Measurements from ENCODE around the gene ZNF106.
A peak's percentile ranks its signal among the peaks of the same experiment; 100 is the strongest.

The ZNF106 gene

DNA sequence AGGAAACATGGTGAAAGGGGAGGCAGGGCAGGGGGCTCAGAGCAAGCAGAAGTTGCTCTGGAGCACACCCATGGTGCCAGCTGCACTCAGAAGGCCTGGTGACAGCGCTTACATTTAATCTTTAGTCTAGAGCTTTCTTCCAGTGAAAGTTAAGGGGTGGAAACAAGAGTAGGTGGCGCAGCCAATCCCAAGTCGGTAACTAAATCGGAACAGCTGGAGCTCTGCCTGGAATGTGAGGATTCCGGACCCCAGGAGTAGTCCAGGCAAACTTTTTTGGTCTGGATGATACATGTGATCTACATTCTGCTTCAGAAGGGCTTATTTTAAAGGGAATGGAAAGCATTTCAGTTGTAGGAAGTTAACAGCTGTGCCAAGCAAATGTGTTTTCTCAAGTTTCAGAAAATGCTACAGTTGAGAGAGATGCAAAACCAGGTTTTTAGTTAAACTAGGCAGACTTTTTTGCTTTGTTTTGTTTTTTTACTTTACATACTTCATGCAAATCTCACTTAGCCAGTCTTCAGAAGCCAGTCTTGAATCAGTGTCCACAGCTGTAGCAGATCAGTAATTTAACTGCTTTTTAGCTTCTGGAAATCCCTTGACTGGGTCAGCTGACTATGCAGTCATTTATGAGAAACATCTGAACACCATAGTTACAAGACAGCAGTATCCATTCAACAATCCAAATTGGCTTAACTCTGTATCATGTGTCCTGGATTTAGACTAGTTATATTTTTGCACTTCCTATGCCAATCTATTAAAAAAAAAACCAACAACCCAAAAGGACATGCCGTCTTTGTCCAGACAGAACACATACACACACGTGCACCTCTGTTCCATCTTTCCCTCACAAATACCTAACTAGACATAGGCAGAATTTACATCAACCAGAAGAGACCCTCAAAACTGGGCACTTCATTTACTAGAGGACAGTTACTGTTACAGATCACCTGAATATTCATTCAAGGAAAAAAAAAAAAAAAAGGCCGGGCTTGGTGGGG, 33.2 kb downstream of the ZNF106 start:
- no peak for DNase-seq (ENCODE audit: low spot score in 2 of 2)
- peak overlapping the region; percentile 9 for H3K27ac Mint-ChIP-seq (ENCODE audit: low read depth)
- H3K36me3 Mint-ChIP-seq (ENCODE audit: insufficient read depth): peaks cover 6% of the 10 kb centered on the region
- H3K9me3 Mint-ChIP-seq: no peaks in the 10 kb centered on the region
- H3K4me3 Mint-ChIP-seq: no peak overlapping the region
- peaks cover 11% of the 10 kb centered on the region for H3K4me1 Mint-ChIP-seq
- no peak for ATAC-seq (replicated peaks; ENCODE audit: extremely low read depth, poor library complexity, severe bottlenecking)
- no peaks in the 10 kb centered on the region for H3K27me3 Mint-ChIP-seq

DNA sequence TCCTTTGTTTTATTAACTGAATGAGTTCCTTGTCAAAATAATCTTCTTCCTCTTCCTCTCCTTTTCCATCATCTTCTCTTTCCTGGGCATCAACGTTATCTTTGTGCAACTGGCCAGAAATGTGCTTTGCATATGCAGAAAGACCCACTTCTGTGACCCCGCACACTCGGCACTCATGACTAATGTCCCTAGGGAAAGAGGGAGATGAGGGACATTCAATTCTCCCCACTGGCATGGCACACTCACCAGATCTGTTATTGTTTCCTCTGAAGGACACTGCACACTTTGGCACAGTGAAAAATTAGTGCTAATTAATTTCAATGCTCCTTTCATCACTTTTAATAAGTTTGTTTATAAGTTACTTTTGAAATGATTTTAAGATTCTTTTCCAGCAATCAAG, 34.0 kb downstream of the ZNF106 start:
- ATAC-seq (replicated peaks; ENCODE audit: extremely low read depth, poor library complexity, severe bottlenecking) (no peak), DNase-seq (ENCODE audit: low spot score in 2 of 2) (no peak)
- Mint-ChIP-seq H3K36me3 (ENCODE audit: insufficient read depth) (peaks cover 6% of the 10 kb centered on the region), H3K4me3 (no peak overlapping the region), H3K27ac (ENCODE audit: low read depth) (peak overlapping the region; percentile 9), H3K27me3 (no peaks in the 10 kb centered on the region), H3K9me3 (no peaks in the 10 kb centered on the region), H3K4me1 (peaks cover 11% of the 10 kb centered on the region)

DNA sequence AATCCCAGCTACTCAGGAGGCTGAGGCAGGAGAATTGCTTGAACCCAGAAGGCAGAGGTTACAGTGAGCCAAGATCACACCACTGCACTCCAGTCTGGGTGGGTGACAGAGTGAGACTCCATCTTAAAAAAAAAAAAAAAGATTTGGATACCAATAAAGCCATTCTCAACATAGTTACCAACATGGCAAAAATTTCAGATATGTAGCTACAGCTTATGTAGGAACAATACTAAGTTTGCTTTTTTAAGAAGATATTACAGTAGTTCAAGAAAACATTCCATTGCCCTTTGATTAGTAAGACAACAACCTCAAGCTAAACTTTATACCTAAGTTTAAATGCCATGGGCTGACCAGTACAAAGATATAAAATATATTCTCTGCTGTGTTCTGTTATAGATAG, 34.4 kb downstream of the ZNF106 start:
- H3K27ac Mint-ChIP-seq (ENCODE audit: low read depth): peak overlapping the region; percentile 9
- H3K9me3 Mint-ChIP-seq: no peaks in the 10 kb centered on the region
- ATAC-seq (replicated peaks; ENCODE audit: extremely low read depth, poor library complexity, severe bottlenecking) (no peak), DNase-seq (ENCODE audit: low spot score in 2 of 2) (no peak)
- peaks cover 9% of the 10 kb centered on the region for H3K36me3 Mint-ChIP-seq (ENCODE audit: insufficient read depth)
- H3K4me3 Mint-ChIP-seq: no peak overlapping the region
- H3K4me1 Mint-ChIP-seq: peaks cover 10% of the 10 kb centered on the region
- no peaks in the 10 kb centered on the region for H3K27me3 Mint-ChIP-seq

DNA sequence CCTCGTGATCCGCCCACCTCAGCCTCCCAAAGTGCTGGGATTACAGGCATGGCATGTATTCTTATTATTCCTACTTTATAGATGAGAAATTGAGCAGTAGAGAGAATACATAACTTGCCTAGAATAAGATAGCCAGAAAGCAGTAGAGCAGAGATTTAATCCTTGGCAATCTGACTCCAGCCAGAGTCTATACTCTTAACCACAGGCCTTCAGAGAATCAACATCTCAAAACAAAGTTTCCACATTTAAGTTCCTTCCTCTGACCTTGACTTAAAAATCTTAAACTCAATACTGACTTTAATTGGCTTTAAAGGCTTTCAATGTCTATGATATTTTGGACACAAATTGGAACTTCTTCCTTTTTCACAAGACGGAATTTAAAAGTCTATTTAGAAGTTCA, 37.1 kb downstream of the ZNF106 start:
- Mint-ChIP-seq H3K9me3 (no peaks in the 10 kb centered on the region), H3K4me3 (no peak overlapping the region), H3K36me3 (ENCODE audit: insufficient read depth) (peaks cover 20% of the 10 kb centered on the region), H3K4me1 (no peaks in the 10 kb centered on the region), H3K27me3 (no peaks in the 10 kb centered on the region), H3K27ac (ENCODE audit: low read depth) (no peak overlapping the region)
- no peak for ATAC-seq (replicated peaks; ENCODE audit: extremely low read depth, poor library complexity, severe bottlenecking)
- DNase-seq (ENCODE audit: low spot score in 2 of 2): no peak

DNA sequence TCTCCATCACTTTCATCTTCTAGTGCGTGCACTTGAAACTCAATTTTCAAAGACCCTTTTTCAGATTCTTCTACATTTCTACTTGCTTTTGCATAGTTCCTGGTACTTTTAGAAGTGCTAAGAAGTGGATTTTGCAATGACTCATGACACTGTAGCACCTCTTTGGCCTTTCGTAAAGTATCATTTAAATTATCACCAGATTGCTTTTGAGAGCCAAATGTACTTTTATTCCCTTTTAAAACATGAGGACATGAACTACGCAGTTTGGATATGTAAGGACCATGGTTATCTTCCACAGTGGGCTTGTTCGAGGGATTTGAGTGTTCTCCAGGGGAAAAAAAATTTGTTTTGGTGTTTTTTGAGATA, 40.5 kb downstream of the ZNF106 start:
- Mint-ChIP-seq H3K9me3 (no peaks in the 10 kb centered on the region), H3K27me3 (no peaks in the 10 kb centered on the region), H3K36me3 (ENCODE audit: insufficient read depth) (peaks cover 32% of the 10 kb centered on the region), H3K4me1 (no peaks in the 10 kb centered on the region), H3K27ac (ENCODE audit: low read depth) (no peak overlapping the region), H3K4me3 (no peak overlapping the region)
- ATAC-seq (replicated peaks; ENCODE audit: extremely low read depth, poor library complexity, severe bottlenecking) (no peak), DNase-seq (ENCODE audit: low spot score in 2 of 2) (no peak)

DNA sequence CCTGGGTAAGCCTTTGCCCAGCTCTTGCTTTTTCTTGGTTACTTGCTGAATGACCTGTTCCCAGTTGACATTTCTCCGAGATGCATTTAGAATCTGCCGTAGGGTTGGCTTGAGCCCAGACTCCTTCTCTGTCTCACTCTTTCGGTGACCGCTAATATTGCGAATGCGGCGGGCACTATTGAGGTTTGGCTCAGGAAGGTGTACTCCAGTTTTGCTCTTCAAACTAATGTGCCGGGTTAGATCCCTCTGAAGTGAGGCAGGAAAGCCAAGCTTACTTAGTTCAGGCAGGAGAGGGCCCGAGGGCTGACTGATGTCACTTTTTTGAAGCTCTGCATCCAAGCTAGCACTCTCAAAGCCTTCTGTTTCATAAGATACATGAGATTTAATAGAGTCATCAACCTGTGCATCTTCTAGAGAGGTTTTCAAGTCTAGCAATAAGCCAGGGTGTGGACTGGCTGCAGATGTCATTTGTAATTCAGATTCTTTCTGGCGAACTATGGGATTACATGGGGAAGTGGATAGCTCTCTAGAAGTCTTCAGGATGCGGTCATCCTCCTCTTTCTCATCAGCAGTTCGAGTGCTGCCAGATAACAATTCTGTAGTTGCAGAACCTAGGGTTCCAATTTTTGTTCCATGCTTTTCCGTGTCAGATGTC, 41.0 kb downstream of the ZNF106 start:
- H3K4me1 Mint-ChIP-seq: no peaks in the 10 kb centered on the region
- no peak for DNase-seq (ENCODE audit: low spot score in 2 of 2)
- no peak overlapping the region for H3K27ac Mint-ChIP-seq (ENCODE audit: low read depth)
- H3K9me3 Mint-ChIP-seq: no peaks in the 10 kb centered on the region
- H3K36me3 Mint-ChIP-seq (ENCODE audit: insufficient read depth): peaks cover 35% of the 10 kb centered on the region
- no peaks in the 10 kb centered on the region for H3K27me3 Mint-ChIP-seq
- no peak for ATAC-seq (replicated peaks; ENCODE audit: extremely low read depth, poor library complexity, severe bottlenecking)
- H3K4me3 Mint-ChIP-seq: no peak overlapping the region

DNA sequence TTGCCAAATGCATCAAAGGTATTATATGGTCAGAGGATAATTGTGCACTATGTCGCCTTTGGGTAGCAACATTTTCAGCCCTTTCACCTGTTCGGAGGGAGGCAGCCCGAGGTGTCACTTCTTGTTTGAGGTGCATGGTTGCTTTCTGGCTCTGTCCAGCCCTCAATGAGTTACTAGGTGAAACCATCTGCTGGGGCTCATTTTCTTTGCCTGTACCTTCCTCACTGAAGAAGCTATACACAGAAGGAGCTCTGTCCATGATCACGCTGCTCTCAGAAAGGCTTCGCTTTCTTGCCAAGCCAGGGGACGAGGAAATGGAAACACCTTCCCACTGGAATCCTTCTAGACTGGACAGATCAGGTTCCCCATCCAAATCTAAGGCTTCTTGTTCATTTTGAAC, 42.7 kb downstream of the ZNF106 start:
- H3K27ac Mint-ChIP-seq (ENCODE audit: low read depth): no peak overlapping the region
- H3K4me1 Mint-ChIP-seq: no peaks in the 10 kb centered on the region
- no peak for DNase-seq (ENCODE audit: low spot score in 2 of 2)
- H3K27me3 Mint-ChIP-seq: no peaks in the 10 kb centered on the region
- no peak overlapping the region for H3K4me3 Mint-ChIP-seq
- no peak for ATAC-seq (replicated peaks; ENCODE audit: extremely low read depth, poor library complexity, severe bottlenecking)
- peaks cover 40% of the 10 kb centered on the region for H3K36me3 Mint-ChIP-seq (ENCODE audit: insufficient read depth)
- H3K9me3 Mint-ChIP-seq: no peaks in the 10 kb centered on the region

DNA sequence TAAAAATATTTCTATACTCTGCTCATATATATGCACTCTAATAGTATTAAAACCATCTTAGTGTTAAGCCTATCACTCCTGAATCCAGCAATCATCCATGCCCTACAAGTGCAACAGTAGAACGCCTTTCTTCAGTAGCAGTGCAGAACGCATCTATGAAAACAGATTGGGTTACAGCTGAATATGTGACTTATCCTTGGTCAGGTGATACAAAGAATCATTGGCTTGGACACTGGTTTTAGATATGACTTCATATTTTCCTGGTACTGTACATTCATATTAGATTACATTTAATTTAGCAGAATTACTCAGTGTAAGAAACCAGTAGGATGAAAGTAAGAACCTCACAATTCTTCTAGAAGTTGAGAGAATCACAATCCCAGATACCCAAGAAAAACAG, 43.3 kb downstream of the ZNF106 start:
- H3K27ac Mint-ChIP-seq (ENCODE audit: low read depth): no peak overlapping the region

DNA sequence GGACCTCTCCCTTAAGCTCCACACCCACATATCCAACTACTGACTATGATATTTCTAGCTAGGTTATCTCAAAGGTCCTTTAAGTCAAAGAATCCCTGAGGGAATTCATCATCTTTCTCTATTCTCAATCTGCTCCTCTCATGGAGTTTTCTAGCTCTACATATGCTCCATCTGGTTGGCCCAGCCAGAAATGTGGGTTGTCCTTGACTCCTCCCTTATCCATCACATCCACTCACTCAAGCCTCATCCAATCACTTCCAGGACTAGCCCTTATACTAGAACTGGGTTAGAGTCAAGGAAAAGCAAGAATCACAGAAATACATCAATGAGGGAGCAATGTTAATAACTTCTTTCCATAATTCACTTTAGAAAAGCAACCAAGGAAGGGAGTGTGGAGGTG, 45.4 kb downstream of the ZNF106 start:
- no peak for ATAC-seq (replicated peaks; ENCODE audit: extremely low read depth, poor library complexity, severe bottlenecking)
- Mint-ChIP-seq H3K27ac (ENCODE audit: low read depth) (no peak overlapping the region), H3K4me1 (no peaks in the 10 kb centered on the region), H3K36me3 (ENCODE audit: insufficient read depth) (peaks cover 35% of the 10 kb centered on the region), H3K27me3 (no peaks in the 10 kb centered on the region), H3K9me3 (no peaks in the 10 kb centered on the region), H3K4me3 (no peak overlapping the region)
- no peak for DNase-seq (ENCODE audit: low spot score in 2 of 2)

More for the DNA sequence above, 43.3 kb downstream of the ZNF106 start:
- ATAC-seq (replicated peaks; ENCODE audit: extremely low read depth, poor library complexity, severe bottlenecking) (no peak), DNase-seq (ENCODE audit: low spot score in 2 of 2) (no peak)
- Mint-ChIP-seq H3K36me3 (ENCODE audit: insufficient read depth) (peaks cover 40% of the 10 kb centered on the region), H3K4me3 (no peak overlapping the region), H3K27me3 (no peaks in the 10 kb centered on the region), H3K9me3 (no peaks in the 10 kb centered on the region), H3K4me1 (no peaks in the 10 kb centered on the region)

DNA sequence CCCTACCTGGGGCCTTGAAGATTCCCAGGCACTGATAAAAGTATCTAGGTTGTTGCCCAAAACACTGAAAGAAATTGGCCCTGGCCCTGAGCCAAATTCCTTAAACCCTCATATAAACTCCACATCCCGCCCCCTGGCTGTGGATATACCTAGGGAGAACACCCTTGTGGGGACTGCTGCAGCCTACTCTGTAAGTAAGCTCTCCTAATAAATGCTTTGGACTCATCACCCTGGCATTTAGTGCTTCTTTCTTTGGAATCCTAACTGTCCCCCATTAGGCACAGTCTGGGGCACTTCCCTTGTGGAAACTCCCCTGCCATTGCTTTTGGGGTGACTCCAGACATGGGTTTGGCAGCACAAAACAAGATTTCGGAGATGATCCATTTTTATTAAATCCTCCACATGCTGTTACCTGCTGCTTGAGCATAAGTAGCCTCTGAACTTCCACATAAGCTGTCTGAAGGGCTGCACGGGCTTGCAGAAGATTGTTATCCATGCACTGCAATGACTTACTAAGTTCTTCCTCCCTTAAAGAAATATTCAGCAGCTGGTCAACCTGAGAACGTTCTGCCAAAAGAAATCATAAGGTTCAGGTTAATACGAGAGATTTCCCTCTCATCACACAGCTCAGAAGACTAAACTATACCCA, 46.4 kb downstream of the ZNF106 start:
- H3K4me1 Mint-ChIP-seq: no peaks in the 10 kb centered on the region
- H3K27me3 Mint-ChIP-seq: no peaks in the 10 kb centered on the region
- H3K36me3 Mint-ChIP-seq (ENCODE audit: insufficient read depth): peaks cover 32% of the 10 kb centered on the region
- no peak overlapping the region for H3K4me3 Mint-ChIP-seq
- ATAC-seq (replicated peaks; ENCODE audit: extremely low read depth, poor library complexity, severe bottlenecking) (no peak), DNase-seq (ENCODE audit: low spot score in 2 of 2) (no peak)
- H3K27ac Mint-ChIP-seq (ENCODE audit: low read depth): no peak overlapping the region
- H3K9me3 Mint-ChIP-seq: no peaks in the 10 kb centered on the region

DNA sequence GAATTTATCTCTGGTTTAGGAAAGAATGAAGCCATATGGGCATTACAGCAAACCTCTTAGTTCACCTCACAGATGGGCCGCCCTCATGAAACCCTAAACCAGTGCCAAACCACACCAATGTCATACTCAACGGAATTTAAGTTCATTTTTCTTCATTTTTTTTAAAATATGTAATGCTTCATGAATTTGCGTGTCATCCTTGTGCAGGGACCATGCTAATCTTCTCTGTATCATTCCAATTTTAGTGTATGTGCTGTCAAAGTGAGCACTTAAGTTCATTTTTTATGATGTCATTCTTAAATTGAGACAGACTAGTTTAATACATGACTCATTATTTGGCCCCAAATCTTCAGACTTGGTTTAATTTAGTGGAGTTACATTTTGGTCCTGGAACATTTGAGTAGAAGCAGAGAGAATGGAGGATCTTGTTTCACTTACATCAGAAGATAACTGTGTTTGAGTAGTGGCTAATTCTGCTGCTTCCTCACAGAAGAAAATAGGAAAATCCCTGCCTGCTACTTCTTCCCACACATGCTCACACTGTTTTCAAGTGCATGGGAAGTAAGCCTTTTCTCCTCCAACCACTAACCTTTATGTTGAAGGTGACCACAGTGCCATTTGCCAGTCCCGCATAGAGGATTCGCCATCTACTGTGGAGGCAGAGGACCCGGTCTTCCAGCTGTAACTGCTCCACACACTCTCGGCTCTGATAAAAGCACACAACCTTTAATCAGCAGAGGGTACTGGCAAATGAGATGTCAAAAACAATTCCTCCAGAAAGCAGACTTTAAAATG, 63.3 kb downstream of the ZNF106 start:
- ATAC-seq (replicated peaks; ENCODE audit: extremely low read depth, poor library complexity, severe bottlenecking) (no peak), DNase-seq (ENCODE audit: low spot score in 2 of 2) (no peak)
- no peaks in the 10 kb centered on the region for H3K9me3 Mint-ChIP-seq
- no peaks in the 10 kb centered on the region for H3K27me3 Mint-ChIP-seq
- H3K27ac Mint-ChIP-seq (ENCODE audit: low read depth): no peak overlapping the region
- H3K4me3 Mint-ChIP-seq: no peak overlapping the region
- H3K4me1 Mint-ChIP-seq: no peaks in the 10 kb centered on the region
- H3K36me3 Mint-ChIP-seq (ENCODE audit: insufficient read depth): peaks cover 49% of the 10 kb centered on the region

DNA sequence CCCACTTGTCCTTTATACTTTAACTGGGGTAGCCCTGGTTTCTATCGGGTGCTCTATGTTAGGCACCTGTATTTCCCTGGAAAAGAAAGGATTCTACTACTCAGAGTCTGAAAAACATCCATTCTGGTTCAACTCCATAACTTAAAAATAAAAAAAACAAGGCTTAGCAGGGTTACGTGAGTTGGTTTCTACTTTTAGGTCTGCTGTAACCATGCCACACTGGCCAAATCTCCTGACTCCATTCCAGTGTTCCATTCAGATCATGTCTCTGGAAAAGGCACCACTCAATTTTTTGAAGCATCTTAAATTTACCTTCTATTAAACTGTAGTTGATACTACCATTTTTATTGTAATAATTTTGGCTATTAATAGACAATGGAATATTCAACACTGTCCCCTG, 69.6 kb downstream of the ZNF106 start:
- ATAC-seq (replicated peaks; ENCODE audit: extremely low read depth, poor library complexity, severe bottlenecking) (no peak), DNase-seq (ENCODE audit: low spot score in 2 of 2) (no peak)
- Mint-ChIP-seq H3K4me3 (no peak overlapping the region), H3K9me3 (no peaks in the 10 kb centered on the region), H3K36me3 (ENCODE audit: insufficient read depth) (peaks cover 51% of the 10 kb centered on the region), H3K27ac (ENCODE audit: low read depth) (no peak overlapping the region), H3K27me3 (no peaks in the 10 kb centered on the region), H3K4me1 (no peaks in the 10 kb centered on the region)

Measured in central memory CD8-positive, alpha-beta T cell (primary cell).